Measurements from ENCODE around the gene GSTK1. TPM values are rescaled to one million over a fixed set of nuclear protein-coding genes. Genes with fewer than 3 reads are reported as not detected.
A peak's percentile ranks its signal among the peaks of the same experiment; 100 is the strongest.
"Not testable (repeated sequence)": the region's sequence is repeated elsewhere in the genome, so short reads cannot be mapped to it uniquely, and the experiment has no call there.

Gene GSTK1
- polyA plus RNA-seq, 3 donors = 185 to 214 (median 196) TPM

DNA sequence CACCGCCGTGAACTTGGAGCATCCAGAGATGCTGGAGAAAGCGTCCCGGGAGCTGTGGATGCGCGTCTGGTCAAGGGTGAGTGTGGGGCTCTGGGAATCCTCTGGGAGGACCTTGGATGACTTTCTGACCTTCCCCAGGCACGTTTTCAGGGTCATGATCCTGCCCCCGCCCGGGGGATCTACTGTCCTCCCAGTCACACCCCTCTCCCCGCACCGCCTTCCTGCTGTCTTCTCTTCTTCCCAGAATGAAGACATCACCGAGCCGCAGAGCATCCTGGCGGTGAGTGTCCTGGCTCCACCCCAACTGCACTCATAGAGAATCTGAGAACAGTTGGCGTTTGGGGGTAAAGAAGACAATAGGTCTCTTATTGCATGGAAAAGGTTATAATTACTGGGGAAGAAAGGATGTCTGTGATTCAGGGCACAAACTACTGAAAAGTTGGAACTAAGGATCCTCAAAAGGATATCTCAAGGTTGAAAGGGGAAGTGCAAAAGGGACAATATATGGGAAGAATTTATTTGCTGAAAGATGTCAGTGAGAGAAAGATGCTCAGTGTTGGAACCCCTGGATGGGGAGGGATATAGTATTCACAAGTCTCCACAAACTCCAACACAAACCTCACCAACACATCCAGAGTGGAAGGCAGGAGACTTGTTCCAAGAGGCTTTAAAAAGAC is 1.9 kb downstream of the GSTK1 start:
- no peak for DNase-seq (ENCODE audit: low read depth in 3 of 3, low spot score in 2 of 3)

DNA sequence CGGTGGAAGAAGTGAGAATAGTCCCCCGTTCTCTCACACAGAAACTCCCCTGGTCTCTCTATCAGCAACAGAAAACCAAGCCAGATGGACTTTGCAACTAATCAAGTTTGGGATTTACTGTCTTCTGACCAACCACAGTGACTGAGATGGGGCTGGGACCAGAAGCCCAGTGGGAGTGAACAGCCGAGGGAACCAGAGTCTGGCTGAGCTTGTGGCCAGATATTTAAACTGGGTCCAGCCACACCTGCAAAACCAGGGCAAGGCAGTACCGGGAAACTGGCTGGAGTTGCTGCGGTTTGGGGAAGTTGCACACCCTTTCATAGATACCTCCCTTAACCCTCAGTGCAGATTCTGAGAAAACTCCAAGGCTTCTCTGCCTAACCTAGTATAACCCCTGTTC is 6.0 kb downstream of the GSTK1 start:
- DNase-seq (ENCODE audit: low read depth in 3 of 3, low spot score in 2 of 3) = no peak

DNA sequence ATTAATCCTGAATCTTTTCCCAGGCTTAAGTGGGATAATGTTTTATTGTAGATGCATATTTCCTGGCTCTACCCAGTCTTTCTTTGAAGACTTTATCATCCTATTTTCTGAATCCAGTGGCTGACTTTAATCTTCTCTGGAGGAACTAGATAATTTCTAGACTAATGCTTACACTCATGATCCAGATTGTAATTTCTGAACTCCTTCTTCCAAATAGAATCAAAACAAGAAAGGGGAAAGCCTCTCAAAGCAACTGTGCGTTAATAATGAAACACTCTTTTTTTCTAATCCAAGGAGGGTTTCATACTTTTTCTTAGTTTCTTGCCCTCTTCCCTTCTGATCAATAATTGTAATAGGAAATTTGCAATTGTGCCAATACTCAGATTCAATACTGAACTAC is 8.0 kb downstream of the GSTK1 start:
- DNase-seq (ENCODE audit: low read depth in 3 of 3, low spot score in 2 of 3) = no peak

DNA sequence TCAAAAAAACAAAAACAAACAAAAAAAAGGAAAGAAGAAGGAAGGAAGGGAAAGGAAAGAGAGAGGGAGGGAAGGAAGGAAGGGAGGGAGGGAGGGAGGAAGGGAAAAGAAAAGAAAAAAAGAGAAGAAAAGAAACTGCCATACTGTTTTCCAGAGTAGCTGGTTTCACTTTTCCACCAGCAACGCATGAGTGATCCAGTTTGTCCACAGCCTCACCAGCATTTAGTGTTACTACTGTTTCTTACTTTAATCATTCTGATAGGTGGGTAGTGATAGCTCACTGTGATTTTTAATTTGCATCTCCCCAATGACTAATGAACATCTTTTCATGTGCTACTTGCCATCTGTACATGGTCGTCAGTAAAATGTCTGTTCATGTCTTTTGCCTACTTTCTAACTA is 9.6 kb downstream of the GSTK1 start:
- DNase-seq (ENCODE audit: low read depth in 3 of 3, low spot score in 2 of 3) = no peak

DNA sequence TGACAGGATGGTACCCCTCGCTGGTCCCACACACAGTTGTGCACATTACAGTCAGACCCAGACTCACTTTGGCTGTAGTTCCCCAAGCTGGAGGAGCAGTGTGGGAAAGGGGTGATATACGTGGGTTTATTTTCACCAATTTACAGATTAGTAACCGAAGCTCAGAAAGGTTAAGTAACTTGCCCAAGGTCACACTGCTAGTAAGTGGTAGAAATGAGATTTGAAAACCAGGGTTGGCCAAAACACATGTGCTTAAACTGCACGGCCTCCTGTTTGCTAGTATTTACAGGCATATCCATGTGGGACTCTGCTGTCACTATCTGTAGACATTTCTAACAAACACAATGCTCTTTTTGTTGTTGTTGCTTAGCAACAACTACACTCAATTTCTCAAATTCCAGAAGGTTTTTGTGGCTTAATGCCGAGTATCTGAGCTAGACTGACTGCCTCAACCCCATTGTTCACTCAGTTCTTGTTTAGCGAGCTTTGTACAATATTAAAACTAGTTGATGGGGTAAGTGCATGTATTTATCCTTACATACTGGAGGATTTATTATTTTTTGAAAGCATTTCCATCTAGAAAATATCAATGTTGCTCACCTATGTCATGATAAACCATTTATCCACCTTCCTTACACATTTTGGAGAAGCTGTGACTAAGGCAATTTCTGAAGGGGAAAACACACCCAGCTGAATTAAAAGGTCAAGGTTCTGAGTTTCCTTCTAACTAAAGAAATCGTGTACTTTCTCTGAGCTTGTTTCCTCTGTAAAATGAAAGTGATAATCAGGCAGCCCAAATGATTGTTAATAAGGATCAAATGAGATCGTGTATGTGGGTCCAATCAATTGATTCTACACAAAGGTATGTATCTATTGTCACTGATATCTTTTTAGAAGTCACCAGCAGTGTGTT is 16.2 kb downstream of the GSTK1 start:
- no peak for DNase-seq (ENCODE audit: low read depth in 3 of 3, low spot score in 2 of 3)

DNA sequence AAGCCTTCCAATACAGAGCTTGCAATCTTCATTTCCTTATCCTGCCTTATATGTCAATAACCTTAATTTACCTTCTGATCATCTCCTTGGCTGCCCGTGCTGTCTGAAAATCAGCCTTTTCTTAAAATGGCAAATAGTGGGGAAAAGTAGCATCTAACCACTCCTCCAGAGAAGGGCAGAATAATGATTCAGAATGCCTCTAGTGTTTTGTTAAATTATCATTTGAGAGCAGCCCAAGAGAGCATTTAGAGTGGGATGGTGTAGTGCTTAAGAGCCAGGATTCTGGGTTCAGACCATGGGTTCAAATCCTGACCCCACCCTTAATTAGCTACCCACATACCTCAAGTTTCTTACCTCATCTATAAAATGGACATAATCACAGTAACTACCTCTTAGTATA is 16.9 kb downstream of the GSTK1 start:
- no peak for DNase-seq (ENCODE audit: low read depth in 3 of 3, low spot score in 2 of 3)

DNA sequence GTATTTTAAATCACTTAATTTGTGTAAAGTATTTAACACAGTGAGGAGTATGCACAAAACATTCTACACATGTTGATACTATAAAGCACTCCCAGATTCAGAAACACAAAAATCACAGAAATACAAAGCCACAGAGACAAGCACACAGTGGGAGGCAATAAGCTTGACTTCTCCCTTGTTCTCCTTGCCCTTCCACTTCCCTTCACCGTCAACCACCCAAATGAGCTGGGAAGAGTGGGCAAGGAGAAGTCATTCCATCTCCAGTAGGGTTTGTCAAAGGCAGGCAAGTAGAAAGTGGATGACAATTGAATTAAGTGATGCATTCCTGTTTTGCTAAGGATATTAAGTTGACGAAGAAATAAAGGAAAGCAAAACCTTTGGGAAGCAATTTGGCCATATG is 17.3 kb downstream of the GSTK1 start:
- no peak for DNase-seq (ENCODE audit: low read depth in 3 of 3, low spot score in 2 of 3)

DNA sequence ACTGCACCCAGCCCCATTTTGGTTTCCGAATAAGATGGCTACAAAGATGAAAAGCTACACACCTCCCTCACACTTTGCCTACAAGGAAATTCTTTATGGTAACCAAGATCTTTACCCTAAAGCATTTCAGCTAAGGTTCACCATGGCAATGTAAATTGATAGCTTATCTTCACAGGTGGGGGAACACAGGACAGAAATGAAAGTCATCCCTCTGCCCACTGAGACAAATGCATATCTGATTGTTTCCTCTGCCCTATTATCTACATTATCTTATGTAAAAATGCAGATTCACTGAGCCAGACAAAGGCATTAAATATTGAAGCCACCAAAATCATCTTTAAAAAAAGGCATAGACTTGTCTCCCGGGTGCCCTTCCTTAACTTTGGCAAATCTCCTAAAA is 18.3 kb downstream of the GSTK1 start:
- no peak for DNase-seq (ENCODE audit: low read depth in 3 of 3, low spot score in 2 of 3)

DNA sequence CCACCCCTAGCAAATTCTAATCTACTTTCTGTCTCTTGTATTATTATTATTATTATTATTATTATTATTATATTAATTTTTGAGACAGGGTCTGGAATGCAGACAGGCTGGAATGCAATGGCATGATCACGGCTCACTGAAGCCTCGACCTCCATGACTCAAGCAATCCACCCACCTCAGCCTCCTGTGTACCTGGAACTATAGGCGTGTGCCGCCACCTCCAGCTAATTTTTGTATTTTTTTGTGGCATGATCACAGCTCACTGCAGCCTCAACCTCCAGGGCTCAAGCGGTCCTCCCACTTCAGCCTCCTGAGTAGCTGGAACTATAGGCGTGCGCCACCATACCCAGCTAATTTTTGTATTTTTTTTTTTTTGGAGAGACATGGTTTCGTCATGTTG is 18.9 kb downstream of the GSTK1 start:
- DNase-seq (ENCODE audit: low read depth in 3 of 3, low spot score in 2 of 3) = no peak

DNA sequence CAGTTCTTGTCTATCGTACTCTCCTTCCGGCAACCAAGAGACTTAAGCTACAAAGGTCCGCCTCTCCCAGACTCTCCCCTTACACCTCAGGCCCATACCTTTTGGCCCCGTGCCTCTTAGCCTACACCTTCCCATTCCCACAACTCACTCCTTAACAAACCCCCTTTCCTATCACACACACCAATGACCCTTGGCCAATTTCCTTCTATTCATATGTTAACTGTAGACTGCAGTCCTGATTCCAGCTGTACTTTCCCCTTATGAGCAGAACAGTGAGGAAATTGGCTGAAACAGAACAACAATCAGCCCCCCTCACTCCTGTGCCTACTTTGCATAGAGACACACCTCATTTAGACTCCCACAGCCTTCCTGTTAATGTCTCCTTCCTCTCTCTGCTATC is 20.1 kb downstream of the GSTK1 start:
- DNase-seq (ENCODE audit: low read depth in 3 of 3, low spot score in 2 of 3) = no peak

DNA sequence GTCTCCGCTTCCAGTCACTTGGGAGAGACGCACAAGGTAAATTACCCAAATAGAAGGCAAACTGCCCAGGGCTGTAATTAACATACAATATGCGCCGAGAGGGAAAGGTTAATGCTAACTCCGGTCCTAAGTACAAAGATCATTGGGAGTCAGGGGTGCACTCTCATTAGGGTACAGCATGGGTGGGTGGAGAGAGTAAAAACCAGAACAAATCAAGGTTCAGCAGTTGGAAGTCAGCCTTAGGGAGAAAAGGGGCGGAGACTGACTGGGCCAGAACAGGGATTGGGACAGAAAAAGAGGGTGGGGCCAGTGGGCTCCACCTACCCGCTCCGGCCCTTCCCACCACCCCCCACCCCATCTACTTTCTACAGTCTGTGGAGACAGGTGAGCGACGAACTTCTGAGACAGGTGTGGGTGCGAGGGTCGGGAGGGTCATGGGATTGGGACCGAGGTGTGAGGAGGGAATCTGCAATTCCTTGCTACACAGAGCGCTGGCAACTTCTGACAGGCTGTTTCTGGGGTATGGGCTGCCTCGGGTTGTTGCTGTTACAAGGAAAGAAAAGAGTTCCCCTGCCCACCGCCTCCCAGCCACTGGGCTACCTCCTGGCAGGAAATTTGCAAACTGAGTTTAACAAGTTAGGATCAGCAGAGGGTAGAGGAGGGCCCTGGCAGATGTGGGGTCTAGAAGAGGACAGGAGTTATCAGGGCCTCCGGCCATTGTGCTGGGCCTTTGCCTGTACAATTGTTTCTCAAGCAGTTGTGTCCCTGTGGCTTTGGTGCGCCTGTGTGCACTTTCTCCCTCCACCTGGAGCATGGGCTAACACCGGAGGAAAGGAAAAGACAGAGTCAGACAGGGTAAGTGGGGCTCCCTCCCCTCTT is 21.6 kb downstream of the GSTK1 start, which contains the start of gene TMEM139:
TSS of gene TMEM139 (plus strand) at position 368 of the 879 bp plus-strand sequence. CDS start 1,000 bp downstream, outside the sequence.
- no peak for DNase-seq (ENCODE audit: low read depth in 3 of 3, low spot score in 2 of 3)

DNA sequence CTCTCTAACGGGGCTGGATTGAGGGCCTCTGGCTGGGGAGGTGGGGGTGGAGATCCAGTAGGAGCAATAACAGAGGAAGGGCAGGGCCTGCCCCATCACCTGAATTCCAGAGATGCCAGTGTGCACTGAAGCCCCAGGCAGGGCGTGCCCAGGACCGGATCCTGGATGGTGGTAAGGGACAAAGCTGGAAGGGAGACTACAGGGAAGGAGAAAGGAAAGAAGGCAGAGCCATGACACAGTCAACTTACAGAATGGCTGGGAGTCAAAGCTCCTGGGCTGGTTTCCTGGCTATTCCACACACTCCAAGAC is 22.2 kb downstream of the GSTK1 start:
- no peak for DNase-seq (ENCODE audit: low read depth in 3 of 3, low spot score in 2 of 3)

DNA sequence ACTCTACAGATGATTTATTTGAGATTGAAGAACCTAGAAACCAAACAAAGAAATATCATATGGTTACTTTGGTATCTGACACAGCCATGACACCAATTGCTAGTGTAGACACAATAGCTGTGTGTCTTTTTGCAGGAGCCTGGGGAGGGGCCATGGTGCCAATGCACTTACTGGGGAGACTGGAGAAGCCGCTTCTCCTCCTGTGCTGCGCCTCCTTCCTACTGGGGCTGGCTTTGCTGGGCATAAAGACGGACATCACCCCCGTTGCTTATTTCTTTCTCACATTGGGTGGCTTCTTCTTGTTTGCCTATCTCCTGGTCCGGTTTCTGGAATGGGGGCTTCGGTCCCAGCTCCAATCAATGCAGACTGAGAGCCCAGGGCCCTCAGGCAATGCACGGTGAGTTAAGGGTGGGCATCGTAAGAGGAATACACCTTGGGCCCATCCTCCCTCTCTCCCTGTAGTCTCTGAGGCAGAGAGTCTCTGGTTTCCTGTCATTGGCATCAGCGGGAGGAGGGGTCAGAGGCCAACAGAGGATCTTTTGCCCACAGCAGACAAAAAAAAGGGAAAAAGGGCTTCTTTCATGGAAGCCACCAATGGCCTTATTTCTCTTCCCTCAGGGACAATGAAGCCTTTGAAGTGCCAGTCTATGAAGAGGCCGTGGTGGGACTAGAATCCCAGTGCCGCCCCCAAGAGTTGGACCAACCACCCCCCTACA is 22.7 kb downstream of the GSTK1 start:
- DNase-seq (ENCODE audit: low read depth in 3 of 3, low spot score in 2 of 3) = no peak

DNA sequence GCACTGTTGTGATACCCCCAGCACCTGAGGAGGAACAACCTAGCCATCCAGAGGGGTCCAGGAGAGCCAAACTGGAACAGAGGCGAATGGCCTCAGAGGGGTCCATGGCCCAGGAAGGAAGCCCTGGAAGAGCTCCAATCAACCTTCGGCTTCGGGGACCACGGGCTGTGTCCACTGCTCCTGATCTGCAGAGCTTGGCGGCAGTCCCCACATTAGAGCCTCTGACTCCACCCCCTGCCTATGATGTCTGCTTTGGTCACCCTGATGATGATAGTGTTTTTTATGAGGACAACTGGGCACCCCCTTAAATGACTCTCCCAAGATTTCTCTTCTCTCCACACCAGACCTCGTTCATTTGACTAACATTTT is 23.3 kb downstream of the GSTK1 start:
- DNase-seq (ENCODE audit: low read depth in 3 of 3, low spot score in 2 of 3) = no peak

DNA sequence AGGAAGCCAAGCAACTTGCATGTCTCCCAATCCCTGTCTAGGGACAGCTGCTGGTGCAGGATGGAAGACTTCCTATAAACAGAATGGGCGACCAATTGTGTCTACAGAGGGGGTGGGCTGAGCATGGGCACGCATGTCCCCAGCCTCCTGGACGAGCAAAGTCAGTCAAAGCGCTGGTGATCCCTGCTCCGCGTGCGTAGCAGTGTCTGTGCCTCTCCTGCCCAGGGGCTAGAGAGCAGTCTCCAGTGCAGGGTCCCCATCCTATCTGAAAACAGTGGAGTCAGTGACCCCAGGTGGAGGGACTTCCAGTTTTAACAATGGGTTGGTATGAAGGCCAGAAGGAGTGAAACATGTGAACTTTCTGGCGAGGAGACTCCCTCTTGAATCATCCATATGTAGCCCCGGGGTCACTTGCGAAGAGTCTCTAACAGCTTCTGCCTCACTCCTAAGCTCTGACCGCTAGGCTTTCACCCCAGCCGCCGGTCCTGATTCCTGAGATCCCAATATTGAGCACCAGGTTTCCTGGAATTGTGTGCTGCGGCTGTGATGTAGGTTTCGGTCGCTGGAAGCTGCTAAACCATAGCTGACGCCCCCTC is 24.2 kb downstream of the GSTK1 start:
- no peak for DNase-seq (ENCODE audit: low read depth in 3 of 3, low spot score in 2 of 3)

DNA sequence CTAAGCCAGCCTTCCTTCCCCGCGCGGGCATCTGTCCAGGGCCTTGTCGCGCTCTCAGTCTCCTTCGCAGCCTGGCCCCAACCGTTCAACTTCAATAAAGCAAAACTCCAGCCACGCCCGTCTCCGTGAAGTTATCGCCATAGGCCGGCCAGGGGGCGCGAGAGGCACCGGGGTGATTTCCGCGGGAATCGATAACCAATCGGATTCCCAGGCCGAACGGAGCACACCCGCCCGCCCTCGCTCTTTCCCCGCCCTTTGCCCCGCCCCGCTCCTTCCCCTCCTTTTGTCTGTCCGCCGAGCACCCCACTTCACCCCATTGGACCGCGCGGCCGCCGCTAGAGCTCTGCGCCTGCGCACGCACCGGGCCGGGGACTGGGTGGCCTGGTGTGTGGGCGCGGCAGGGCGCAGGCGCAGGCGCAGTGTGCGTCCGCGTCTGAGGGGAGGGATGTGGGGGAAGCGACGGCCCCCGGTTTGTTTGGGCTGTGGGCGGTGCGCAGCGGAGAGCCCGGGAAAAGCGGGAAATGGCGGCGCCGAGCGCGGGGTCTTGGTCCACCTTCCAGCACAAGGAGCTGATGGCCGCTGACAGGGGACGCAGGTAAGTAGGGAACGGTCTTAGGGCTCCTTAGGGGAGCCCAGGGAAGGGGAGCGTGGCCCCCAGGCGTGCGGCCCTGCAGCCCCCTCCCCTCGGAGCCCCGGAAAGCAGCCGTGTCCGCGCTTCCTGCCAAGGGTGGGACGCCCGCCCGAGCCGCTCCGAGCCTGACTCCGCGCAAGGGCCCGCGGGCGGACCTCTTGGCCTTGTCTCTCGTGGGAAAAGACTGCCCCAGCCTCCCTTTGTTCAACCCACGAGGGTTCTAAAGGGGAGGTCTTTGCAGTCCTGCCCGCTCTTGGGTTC is 24.9 kb downstream of the GSTK1 start, which contains the start of gene CASP2:
TSS of gene CASP2 (plus strand) at position 417 of the 892 bp plus-strand sequence. CDS start at position 522, 105 bp downstream.
- peak in 2 of 3 donors; percentile 90 to 91 for DNase-seq (ENCODE audit: low read depth in 3 of 3, low spot score in 2 of 3)

DNA sequence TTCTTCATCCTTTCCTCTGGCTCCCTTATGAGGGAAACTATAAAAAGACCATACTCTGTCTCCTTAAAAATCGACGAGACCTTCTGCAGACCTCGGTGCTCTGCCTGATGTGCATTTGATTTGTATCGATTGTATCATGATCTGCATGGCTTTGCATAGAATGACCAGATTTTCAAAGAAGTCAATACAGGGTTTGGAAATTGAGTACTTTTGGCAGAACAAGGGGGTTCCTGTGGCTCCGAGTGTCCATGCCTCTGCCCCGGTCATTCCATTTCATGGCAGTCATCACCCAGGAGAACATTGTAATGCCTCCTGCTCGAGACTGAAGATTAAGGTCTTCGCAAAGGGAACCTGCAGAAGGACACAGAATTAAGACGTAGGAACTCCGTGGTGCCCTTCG is 25.6 kb downstream of the GSTK1 start:
- DNase-seq (ENCODE audit: low read depth in 3 of 3, low spot score in 2 of 3) = no peak

DNA sequence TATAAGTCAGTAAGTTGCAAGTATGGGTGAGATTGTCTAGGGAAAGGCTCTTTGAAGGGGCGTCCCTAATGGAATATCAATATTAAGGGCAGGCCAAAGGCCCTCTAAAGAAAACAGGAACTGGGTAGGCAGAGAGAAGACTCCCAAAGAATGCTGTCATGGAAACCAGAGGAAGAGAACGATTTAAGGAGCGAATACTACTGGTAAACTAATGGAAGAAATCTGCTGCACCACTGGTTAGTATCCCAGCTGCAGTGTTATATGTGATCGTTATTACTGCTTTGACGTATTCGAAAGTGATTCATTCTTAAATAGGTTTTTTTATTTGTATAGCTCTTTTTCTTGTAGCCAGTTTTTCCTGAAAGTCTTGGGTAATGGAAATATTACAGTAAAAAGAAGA is 26.2 kb downstream of the GSTK1 start:
- no peak for DNase-seq (ENCODE audit: low read depth in 3 of 3, low spot score in 2 of 3)

DNA sequence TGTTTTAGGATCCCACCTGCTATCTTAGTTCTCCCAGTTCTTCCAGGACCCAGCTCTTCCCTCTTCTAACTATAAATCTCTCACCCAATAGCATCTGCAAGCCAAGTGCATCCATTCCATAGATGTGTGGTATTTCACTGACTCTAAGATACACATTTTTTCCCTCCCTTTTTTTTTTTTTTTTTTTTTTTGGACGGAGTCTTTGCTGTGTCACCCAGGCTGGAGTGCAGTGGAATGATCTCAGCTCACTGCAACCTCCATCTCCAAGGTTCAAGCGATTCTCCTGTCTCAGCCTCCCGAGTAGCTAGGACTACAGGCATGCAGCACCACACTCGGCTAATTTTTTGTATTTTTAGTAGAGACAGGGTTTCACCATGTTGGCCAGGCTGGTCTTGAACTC is 26.6 kb downstream of the GSTK1 start:
- not testable (repeated sequence) for DNase-seq (ENCODE audit: low read depth in 3 of 3, low spot score in 2 of 3)

Data from right renal cortex interstitium (tissue), 3 donors.